HG02759 (cell line): Measurements from ENCODE around the gene GAR1.
"Not testable (repeated sequence)": the region's sequence is repeated elsewhere in the genome, so short reads cannot be mapped to it uniquely, and the experiment has no call there.

Source experiments
- ATAC-seq: cut with Tn5 transposase; IDR thresholded peaks from one replicate; pipeline ENCODE4 v1.9.1; 2021; ENCODE audit warnings: mild to moderate bottlenecking, moderate library complexity; ENCODE audit not compliant: unreplicated experiment

The GAR1 gene

GRCh38 chr4:109836985-109837384, 21.4 kb downstream of the GAR1 start:
- ATAC-seq = no peak

GRCh38 chr4:109846395-109847098, 31.0 kb downstream of the GAR1 start:
- ATAC-seq = no peak

- ATAC-seq = no peak
These were observed 32.4 kb downstream of the GAR1 start, which contains the start of gene LRIT3 for GRCh38 chr4:109847896-109848442. Gene LRIT3, plus strand, starts transcription at chr4:109848107. Its CDS starts 95 bp downstream, at chr4:109848202.

GRCh38 chr4:109848501-109848900, 32.9 kb downstream of the GAR1 start:
- no peak for ATAC-seq

- ATAC-seq = no peak
These were observed 35.0 kb downstream of the GAR1 start for GRCh38 chr4:109850601-109851000.

- not testable (repeated sequence) for ATAC-seq
These were observed 44.1 kb downstream of the GAR1 start for GRCh38 chr4:109859426-109860300.

- no peak for ATAC-seq
These were observed 45.7 kb downstream of the GAR1 start for GRCh38 chr4:109861271-109861670.

- no peak for ATAC-seq
These were observed 46.5 kb downstream of the GAR1 start for GRCh38 chr4:109861916-109862511.

- ATAC-seq = no peak
These were observed 48.6 kb downstream of the GAR1 start for GRCh38 chr4:109864134-109864533.

- no peak for ATAC-seq
These were observed 54.5 kb downstream of the GAR1 start for GRCh38 chr4:109870061-109870460.

GRCh38 chr4:109872065-109872464, 56.5 kb downstream of the GAR1 start:
- no peak for ATAC-seq

- ATAC-seq = no peak
These were observed 57.5 kb downstream of the GAR1 start for GRCh38 chr4:109872950-109873656.

GRCh38 chr4:109873791-109874514, 58.4 kb downstream of the GAR1 start:
- no peak for ATAC-seq
